PC-3 (cell line): ENCODE measurements around the gene ATP10B.

Experiments
- CTCF ChIP-seq: fragments of 300-600 bp; sonication (generic); conservative IDR thresholded peaks from 2 replicates; pipeline ENCODE4 v1.5.1; 2017; ENCODE audit warnings: antibody characterized with exemption, low read depth, mild to moderate bottlenecking, low read length
- EZH2phosphoT487 ChIP-seq: fragments of 300-600 bp; sonication (generic); IDR thresholded peaks from 2 replicates; pipeline ENCODE4 v1.6.1; 2018; ENCODE audit warnings: mild to moderate bottlenecking, antibody characterized with exemption, low read length, borderline replicate concordance

GRCh38 chr5:160685219-160685618, 166.8 kb downstream of the ATP10B start:
- TF ChIP-seq CTCF (no peak), EZH2phosphoT487 (no peak)
